Prostate gland (tissue), 2 donors: ENCODE data around the gene SLC9C1. TPM values are rescaled to one million over a fixed set of nuclear protein-coding genes. Genes with fewer than 3 reads are reported as not detected.

Experiments used
- DNase-seq: peaks from one replicate; pipeline ENCODE4 v3.0.0-alpha.2; 2019; ENCODE audit warnings: low spot score
- H3K27ac ChIP-seq, 2 donors: fragments of 200-600 bp; sonication (generic); 2 replicates each; pipeline ENCODE4 v1.5.1; 2017 to 2019
- H3K27me3 ChIP-seq: fragments of 200-600 bp; sonication (generic); replicated peaks from 2 replicates; pipeline ENCODE4 v1.5.1; 2019; ENCODE audit not compliant: insufficient read depth
- H3K36me3 ChIP-seq, 2 donors: fragments of 200-600 bp; sonication (generic); 1 replicate in 1 of 2; 2 replicates in 1 of 2; pipeline versions ENCODE4 v1.5.1 to v1.8.1; 2017 to 2019
- H3K4me1 ChIP-seq: fragments of 200-600 bp; sonication (generic); replicated peaks from 2 replicates; pipeline ENCODE4 v1.5.1; 2019
- H3K4me3 ChIP-seq, 2 donors: fragments of 200-600 bp; sonication (generic); 2 replicates each; pipeline ENCODE4 v1.5.1; 2017 to 2019
- H3K9me3 ChIP-seq: fragments of 200-600 bp; sonication (generic); 2 replicates; pipeline ENCODE4 v1.5.1; 2017
- POLR2A ChIP-seq: fragments of 450-650 bp; IDR thresholded peaks from one replicate; pipeline ENCODE4 v1.6.1; 2016; ENCODE audit warnings: antibody characterized with exemption, mild to moderate bottlenecking
- POLR2AphosphoS5 ChIP-seq: sonication (generic); formaldehyde crosslinking; IDR thresholded peaks from one replicate; pipeline ENCODE4 v1.6.1; 2017; ENCODE audit warnings: antibody characterized with exemption
- WGBS: methylation state at CpG from one replicate; pipeline ENCODE4 v1.1.5; 2018; 5-methylcytosine and 5-hydroxymethylcytosine counted together
- intact Hi-C: fragments of 100-400 bp; cut with DNase I; formaldehyde crosslinking; loops from one replicate; pipeline ENCODE4 v1.14.2; 2022
- total RNA-seq, 2 donors: library from RNA; depleted of rRNA; stranded (reverse); fragments of >200 nt; gene quantifications; one replicate each; pipeline ENCODE4 v1.1.0, GENCODE V29; 2016
- TF ChIP-seq, protein P1 (sequence below), 4 experiments: fragments of 200-600 bp in 2 of 4; fragments of 450-650 bp in 2 of 4; sonication (generic) in 2 of 4; IDR thresholded peaks; 1 replicate in 3 of 4; 2 replicates in 1 of 4; pipeline ENCODE4 v1.5.1; 2016 to 2019; ENCODE audit warnings: antibody characterized with exemption in 4 of 4, mild to moderate bottlenecking in 2 of 4, moderate library complexity in 2 of 4

Gene SLC9C1
- total RNA-seq, 2 donors from 2014 or later, result 0.91 TPM; not detected in 1

- Histone ChIP-seq H3K9me3 (no peaks in the 10 kb centered on the region), H3K36me3 (no peaks in the 10 kb centered on the region), H3K4me1 (no peaks in the 10 kb centered on the region), H3K27ac (no peak overlapping the region), H3K27me3 (no peaks in the 10 kb centered on the region), H3K4me3 (no peak overlapping the region)
- WGBS, result 88% methylated on average over 2 of the region's 2 CpGs
- DNase-seq, result no peak
- TF ChIP-seq, protein P1, sequence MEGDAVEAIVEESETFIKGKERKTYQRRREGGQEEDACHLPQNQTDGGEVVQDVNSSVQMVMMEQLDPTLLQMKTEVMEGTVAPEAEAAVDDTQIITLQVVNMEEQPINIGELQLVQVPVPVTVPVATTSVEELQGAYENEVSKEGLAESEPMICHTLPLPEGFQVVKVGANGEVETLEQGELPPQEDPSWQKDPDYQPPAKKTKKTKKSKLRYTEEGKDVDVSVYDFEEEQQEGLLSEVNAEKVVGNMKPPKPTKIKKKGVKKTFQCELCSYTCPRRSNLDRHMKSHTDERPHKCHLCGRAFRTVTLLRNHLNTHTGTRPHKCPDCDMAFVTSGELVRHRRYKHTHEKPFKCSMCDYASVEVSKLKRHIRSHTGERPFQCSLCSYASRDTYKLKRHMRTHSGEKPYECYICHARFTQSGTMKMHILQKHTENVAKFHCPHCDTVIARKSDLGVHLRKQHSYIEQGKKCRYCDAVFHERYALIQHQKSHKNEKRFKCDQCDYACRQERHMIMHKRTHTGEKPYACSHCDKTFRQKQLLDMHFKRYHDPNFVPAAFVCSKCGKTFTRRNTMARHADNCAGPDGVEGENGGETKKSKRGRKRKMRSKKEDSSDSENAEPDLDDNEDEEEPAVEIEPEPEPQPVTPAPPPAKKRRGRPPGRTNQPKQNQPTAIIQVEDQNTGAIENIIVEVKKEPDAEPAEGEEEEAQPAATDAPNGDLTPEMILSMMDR (IDR thresholded peaks at IDR 0.05), result no peak
- TF ChIP-seq POLR2AphosphoS5 (no peak), POLR2A (no peak)
- intact Hi-C loops, result no loop called here
These were observed 124.0 kb downstream of the SLC9C1 start for GRCh38 chr3:112170046-112170445.

DNA sequence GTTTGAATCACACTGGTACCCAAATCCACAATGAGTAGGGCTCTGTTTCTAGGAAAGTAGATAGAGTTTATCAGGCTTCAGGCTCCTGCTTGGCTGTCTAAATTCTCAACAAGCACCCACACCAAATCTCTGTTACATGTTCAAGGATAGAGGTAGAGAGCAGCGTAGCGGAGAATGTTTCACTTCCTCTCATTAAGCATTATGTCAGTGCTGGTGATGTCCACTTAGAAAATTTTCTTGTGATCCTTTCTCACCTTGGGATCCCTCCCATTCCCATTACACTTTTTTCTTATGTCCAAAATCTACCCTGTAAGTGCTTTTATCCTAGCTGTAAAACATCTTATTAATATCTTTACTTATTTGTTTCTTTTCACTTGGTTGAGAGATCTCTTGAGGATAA lies 126.3 kb downstream of the SLC9C1 start:
- Histone ChIP-seq H3K27ac (no peak overlapping the region), H3K4me1 (no peaks in the 10 kb centered on the region), H3K36me3 (no peaks in the 10 kb centered on the region), H3K9me3 (no peaks in the 10 kb centered on the region), H3K4me3 (no peak overlapping the region), H3K27me3 (no peaks in the 10 kb centered on the region)
- no peak for TF ChIP-seq POLR2AphosphoS5
- TF ChIP-seq, protein P1 (IDR thresholded peaks at IDR 0.05), result no peak
- no peak for TF ChIP-seq POLR2A
- 90% methylated on average over 2 of the region's 2 CpGs for WGBS
- intact Hi-C loops, result no loop called here
- DNase-seq, result no peak

GRCh38 chr3:112149136-112149535 lies 144.9 kb downstream of the SLC9C1 start:
- H3K27me3 ChIP-seq, result no peaks in the 10 kb centered on the region
- no peaks in the 10 kb centered on the region for H3K9me3 ChIP-seq
- no peak overlapping the region for H3K4me3 ChIP-seq
- 85% methylated on average over 1 of the region's 1 CpG for WGBS
- H3K36me3 ChIP-seq, result no peaks in the 10 kb centered on the region
- H3K27ac ChIP-seq, result no peak overlapping the region
- no peaks in the 10 kb centered on the region for H3K4me1 ChIP-seq
- TF ChIP-seq, protein P1 (IDR thresholded peaks at IDR 0.05), result no peak
- no peak for TF ChIP-seq POLR2A
- no peak for TF ChIP-seq POLR2AphosphoS5
- DNase-seq, result no peak
- intact Hi-C loops, result no loop called here

- Histone ChIP-seq H3K27me3 (no peaks in the 10 kb centered on the region), H3K27ac (no peak overlapping the region), H3K4me3 (no peak overlapping the region), H3K4me1 (no peaks in the 10 kb centered on the region), H3K36me3 (no peaks in the 10 kb centered on the region), H3K9me3 (no peaks in the 10 kb centered on the region)
- DNase-seq, result no peak
- WGBS, result 91% methylated on average over 1 of the region's 1 CpG
- intact Hi-C loops, result no loop called here
- no peak for TF ChIP-seq POLR2A
- TF ChIP-seq, protein P1 (IDR thresholded peaks at IDR 0.05), result no peak
- no peak for TF ChIP-seq POLR2AphosphoS5
These were observed 150.3 kb downstream of the SLC9C1 start for GRCh38 chr3:112143689-112144088.

- 89% methylated on average over 1 of the region's 1 CpG for WGBS
- no peak overlapping the region for H3K4me3 ChIP-seq
- intact Hi-C loops, result no loop called here
These were observed 150.8 kb downstream of the SLC9C1 start for GRCh38 chr3:112143251-112143650.

More at GRCh38 chr3:112143251-112143650, 150.8 kb downstream of the SLC9C1 start:
- Histone ChIP-seq H3K27me3 (no peaks in the 10 kb centered on the region), H3K36me3 (no peaks in the 10 kb centered on the region), H3K4me1 (no peaks in the 10 kb centered on the region), H3K9me3 (no peaks in the 10 kb centered on the region), H3K27ac (no peak overlapping the region)
- DNase-seq, result no peak
- TF ChIP-seq POLR2A, result no peak
